HCT116 (cell line): ENCODE measurements around the gene RANBP10. TPM values are rescaled to one million over a fixed set of nuclear protein-coding genes. Genes with fewer than 3 reads are reported as not detected.

ENCODE experiments used
- ATAC-seq: fragments of 200-7000 bp; cut with Tn5 transposase; 2 replicates; pipeline ENCODE4 v1.9.1; 2020; ENCODE audit warnings: mild to moderate bottlenecking, moderate library complexity
- BruUV-seq: library from RNA; stranded (reverse); fragments of 400-500 nt; replicated peaks from 2 replicates; lab custom pipeline; 2021; lab: Mats Ljungman, UMichigan
- CTCF ChIA-PET: fragments of 300-600 bp; sonication (Branson Sonifier 250); formaldehyde crosslinking; loops from one replicate; lab custom pipeline; 2021; ENCODE audit warnings: antibody characterized with exemption; lab: Charles Lee
- POLR2A ChIA-PET: fragments of 300-600, 350-600 bp; sonication (Branson Sonifier 250); formaldehyde crosslinking; loops from one replicate; lab custom pipeline; 2021; ENCODE audit warnings: antibody characterized with exemption; lab: Charles Lee
- RAD21 ChIA-PET, 2 experiments: fragments of 300-600 bp; sonication (Branson Sonifier 250); formaldehyde crosslinking; loops; one replicate each; lab custom pipeline; 2023; ENCODE audit warnings: low total read pairs in 2 of 2; ENCODE audit not compliant: uncharacterized antibody in 2 of 2, unreplicated experiment in 2 of 2, low non-redundant PET in 1 of 2; lab: Charles Lee
- DNase-seq: peaks from one replicate; pipeline ENCODE4 v3.0.0-alpha.2; 2010; ENCODE audit warnings: low read depth, low spot score
- H2AFZ ChIP-seq: fragments of 200-600 bp; shearing (Covaris generic), sonication (generic); 2 replicates; pipeline ENCODE4 v1.6.1; 2017; ENCODE audit warnings: low read depth, mixed run types, mixed read lengths, antibody characterized with exemption, low read length; ENCODE audit not compliant: poor library complexity, severe bottlenecking
- H3K27ac ChIP-seq: 2 replicates; pipeline ENCODE4 v1.5.1; 2012; ENCODE audit warnings: low read depth, low read length
- H3K27me3 ChIP-seq: fragments of 200-600 bp; sonication (generic); 2 replicates; pipeline ENCODE4 v1.6.1; 2016; ENCODE audit warnings: mixed run types, low read length, mixed read lengths; ENCODE audit not compliant: insufficient read depth
- H3K36me3 ChIP-seq, 2 experiments: fragments of 200-500 bp in 1 of 2; fragments of 200-600 bp in 1 of 2; sonication (Bioruptor generic) in 1 of 2; sonication (generic) in 1 of 2; 2 replicates each; pipeline versions ENCODE4 v1.5.1 to v1.6.1; 2014 to 2016; ENCODE audit warnings: low read length in 2 of 2, inconsistent platforms in 1 of 2, mixed read lengths in 1 of 2, mixed run types in 1 of 2; ENCODE audit not compliant: insufficient read depth in 2 of 2, control insufficient read depth in 1 of 2
- H3K4me1 ChIP-seq, 2 experiments: fragments of 200-600 bp in 1 of 2; sonication (generic) in 1 of 2; 2 replicates each; pipeline versions ENCODE4 v1.5.1 to v1.6.1; 2012 to 2017; ENCODE audit warnings: low read length in 2 of 2, inconsistent platforms in 1 of 2, mild to moderate bottlenecking in 1 of 2, mixed read lengths in 1 of 2, mixed run types in 1 of 2, moderate library complexity in 1 of 2; ENCODE audit not compliant: insufficient read depth in 2 of 2, control insufficient read depth in 1 of 2
- H3K4me2 ChIP-seq: fragments of 200-600 bp; sonication (generic); 2 replicates; pipeline ENCODE4 v1.6.1; 2017; ENCODE audit warnings: mixed run types, low read length, mixed read lengths
- H3K4me3 ChIP-seq, 2 experiments: fragments of 200-600 bp in 1 of 2; sonication (generic) in 1 of 2; replicated peaks in 1 of 2; 2 replicates each; pipeline ENCODE4 v1.5.1; 2011 to 2016; ENCODE audit warnings: low read length in 2 of 2, control low read depth in 1 of 2, low read depth in 1 of 2, mild to moderate bottlenecking in 1 of 2, mixed read lengths in 1 of 2, mixed run types in 1 of 2
- H3K79me2 ChIP-seq: fragments of 200-600 bp; sonication (generic); 2 replicates; pipeline ENCODE4 v1.6.1; 2017; ENCODE audit warnings: mild to moderate bottlenecking, mixed run types, low read length, moderate library complexity, mixed read lengths; ENCODE audit not compliant: insufficient read depth
- H3K9ac ChIP-seq: fragments of 200-600 bp; sonication (generic); 2 replicates; pipeline ENCODE4 v1.6.1; 2016; ENCODE audit warnings: low read length, mixed read lengths
- H3K9me2 ChIP-seq: fragments of 200-600 bp; sonication (generic), shearing (Covaris generic); 2 replicates; pipeline ENCODE4 v1.6.1; 2017; ENCODE audit warnings: mixed run types, mild to moderate bottlenecking, moderate library complexity; ENCODE audit not compliant: insufficient read depth
- H3K9me3 ChIP-seq, 2 experiments: fragments of 200-500 bp in 1 of 2; fragments of 200-600 bp in 1 of 2; sonication (Bioruptor generic) in 1 of 2; sonication (generic) in 1 of 2; 2 replicates each; pipeline ENCODE4 v1.6.1; 2014 to 2017; ENCODE audit warnings: low read length in 2 of 2, mixed read lengths in 2 of 2, inconsistent platforms in 1 of 2, low read depth in 1 of 2, mild to moderate bottlenecking in 1 of 2, mixed run types in 1 of 2, moderate library complexity in 1 of 2; ENCODE audit not compliant: control insufficient read depth in 1 of 2, insufficient read depth in 1 of 2
- H4K20me1 ChIP-seq: fragments of 200-600 bp; sonication (generic), shearing (Covaris generic); 2 replicates; pipeline ENCODE4 v1.6.1; 2017; ENCODE audit warnings: mixed run types, mild to moderate bottlenecking, moderate library complexity; ENCODE audit not compliant: insufficient read depth
- CBX3 ChIP-seq: IDR thresholded peaks from 2 replicates; pipeline ENCODE4 v1.6.1; 2012; ENCODE audit warnings: low read depth
- CEBPB ChIP-seq: IDR thresholded peaks from 2 replicates; pipeline ENCODE4 v1.6.1; 2012; ENCODE audit warnings: low read depth
- EGR1 ChIP-seq: IDR thresholded peaks from 2 replicates; pipeline ENCODE4 v1.6.1; 2012; ENCODE audit warnings: low read depth
- ELF1 ChIP-seq: IDR thresholded peaks from 2 replicates; pipeline ENCODE4 v1.6.1; 2012; ENCODE audit warnings: low read depth, borderline replicate concordance
- EZH2phosphoT487 ChIP-seq: fragments of 200-600 bp; IDR thresholded peaks from 2 replicates; pipeline ENCODE4 v1.6.1; 2018; ENCODE audit warnings: antibody characterized with exemption, borderline replicate concordance
- FOSL1 ChIP-seq: IDR thresholded peaks from 2 replicates; pipeline ENCODE4 v1.6.1; 2012; ENCODE audit warnings: low read depth
- JUND ChIP-seq: IDR thresholded peaks from 2 replicates; pipeline ENCODE4 v1.6.1; 2012
- POLR2AphosphoS5 ChIP-seq: IDR thresholded peaks from 2 replicates; pipeline ENCODE4 v1.6.1; 2011; ENCODE audit warnings: mild to moderate bottlenecking, low read depth, low read length, moderate library complexity
- RAD21 ChIP-seq: IDR thresholded peaks from 2 replicates; pipeline ENCODE4 v1.6.1; 2012; ENCODE audit warnings: low read depth, mild to moderate bottlenecking
- SIN3A ChIP-seq: IDR thresholded peaks from 2 replicates; pipeline ENCODE4 v1.6.1; 2012; ENCODE audit warnings: low read depth
- SP1 ChIP-seq: IDR thresholded peaks from 2 replicates; pipeline ENCODE4 v1.6.1; 2012; ENCODE audit warnings: low read depth
- SRF ChIP-seq: IDR thresholded peaks from 2 replicates; pipeline ENCODE4 v1.6.1; 2012; ENCODE audit warnings: low read depth
- TCF7L2 ChIP-seq: IDR thresholded peaks from 2 replicates; pipeline ENCODE4 v1.7.0; 2011; ENCODE audit warnings: borderline replicate concordance, inconsistent platforms; ENCODE audit not compliant: insufficient read depth, insufficient read length; ENCODE audit errors: extremely low read depth
- YY1 ChIP-seq: IDR thresholded peaks from 2 replicates; pipeline ENCODE4 v1.6.1; 2011; ENCODE audit warnings: low read length, low read depth, moderate library complexity, mild to moderate bottlenecking; ENCODE audit not compliant: insufficient replicate concordance; ENCODE audit errors: extremely low read depth
- ZFX ChIP-seq: fragments of 450-650 bp; IDR thresholded peaks from 2 replicates; pipeline ENCODE4 v1.6.1; 2017
- ZNF274 ChIP-seq: fragments of 200-500 bp; sonication (Bioruptor generic); IDR thresholded peaks from 2 replicates; pipeline ENCODE4 v1.6.1; 2014; ENCODE audit warnings: mild to moderate bottlenecking, low read depth, low read length, inconsistent platforms
- intact Hi-C: fragments of 100-400 bp; cut with micrococcal nuclease; formaldehyde crosslinking; loops from 2 replicates; pipeline ENCODE4 v1.10.0; 2022
- total RNA-seq: library from RNA; stranded (reverse); gene quantifications from one replicate; pipeline ENCODE4 v1.2.1, GENCODE V29; 2021; ENCODE audit not compliant: unreplicated experiment
- TF ChIP-seq, protein P1 (sequence below): IDR thresholded peaks from 2 replicates; pipeline ENCODE4 v1.6.1; 2012; ENCODE audit warnings: low read depth
- TF ChIP-seq, protein P2 (sequence below): IDR thresholded peaks from 2 replicates; pipeline ENCODE4 v1.6.1; 2011; ENCODE audit warnings: mild to moderate bottlenecking, low read length, moderate library complexity; ENCODE audit not compliant: insufficient replicate concordance; ENCODE audit errors: extremely low read depth
- TF ChIP-seq, protein P3 (sequence below): IDR thresholded peaks from 2 replicates; pipeline ENCODE4 v1.6.1; 2012

Gene RANBP10
- total RNA-seq, 1 experiment from 2014 or later, result 16.9 TPM

DNA sequence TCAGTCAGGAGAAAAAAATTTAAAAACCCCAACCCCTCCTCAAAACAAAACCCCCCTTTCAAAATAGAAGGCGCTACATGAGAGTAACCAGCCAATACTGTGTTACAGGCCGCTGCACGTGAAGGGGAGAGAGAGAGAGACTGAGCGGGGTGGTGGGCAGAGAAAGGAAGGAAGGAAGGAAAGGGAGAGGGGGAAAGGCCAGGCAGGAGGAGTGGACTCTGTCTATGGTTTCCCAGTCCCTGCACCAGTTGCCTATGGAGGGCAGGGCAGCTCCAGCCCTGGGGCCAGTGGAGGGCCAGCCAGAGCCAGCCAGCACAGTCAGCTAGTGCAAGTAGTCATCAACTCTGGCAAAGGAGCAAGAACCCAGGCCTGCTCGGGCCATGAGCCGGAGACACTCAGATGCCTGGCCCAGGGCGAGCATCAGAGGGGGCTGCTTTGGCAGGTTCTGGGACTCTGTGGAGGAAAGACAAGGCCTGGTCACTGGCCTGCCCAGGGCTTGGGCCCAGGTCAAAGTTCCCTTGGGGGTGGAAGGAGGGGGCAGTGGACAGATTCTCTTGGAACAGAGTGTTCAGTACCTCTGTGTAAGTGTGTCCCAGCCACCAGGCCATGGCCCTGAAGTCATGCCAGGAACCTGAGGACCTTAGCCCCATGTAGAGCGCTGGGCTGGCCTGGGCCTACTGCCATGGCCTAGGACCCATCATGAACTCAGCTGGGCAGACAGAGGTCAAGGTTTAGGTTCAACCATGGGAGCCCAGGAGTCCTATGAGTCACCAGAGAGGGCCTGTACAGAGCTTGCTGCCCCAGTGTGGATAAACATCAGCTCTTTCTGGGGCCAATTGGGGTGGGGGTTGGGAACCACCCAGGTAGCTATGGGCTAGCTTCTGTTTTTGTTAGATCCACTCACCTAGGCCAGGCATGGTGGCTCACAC is 80.0 kb downstream of the RANBP10 start:
- CTCF ChIA-PET, result no interaction called here
- Histone ChIP-seq H3K9me3 (no peaks in the 10 kb centered on the region), H3K9me2 (no peaks in the 10 kb centered on the region), H3K9ac (no peak overlapping the region), H3K27me3 (no peaks in the 10 kb centered on the region), H3K4me3 (no peak overlapping the region), H3K36me3 (peaks cover 4 to 5% of the 10 kb centered on the region in 2 experiments; a peak in 3 of 4 replicates), H3K4me1 (no peaks in the 10 kb centered on the region), H3K79me2 (no peaks in the 10 kb centered on the region), H4K20me1 (no peaks in the 10 kb centered on the region), H2AFZ (no peak overlapping the region), H3K27ac (no peak overlapping the region), H3K4me2 (no peak overlapping the region)
- RAD21 ChIA-PET, result no interaction called here
- POLR2A ChIA-PET, result no interaction called here
- BruUV-seq, result no TSS peak
- intact Hi-C loops, result no loop called here
- no peak for TF ChIP-seq RAD21
- TF ChIP-seq SRF, result no peak
- TF ChIP-seq YY1, result no peak
- TF ChIP-seq SP1, result no peak
- TF ChIP-seq, protein P1, sequence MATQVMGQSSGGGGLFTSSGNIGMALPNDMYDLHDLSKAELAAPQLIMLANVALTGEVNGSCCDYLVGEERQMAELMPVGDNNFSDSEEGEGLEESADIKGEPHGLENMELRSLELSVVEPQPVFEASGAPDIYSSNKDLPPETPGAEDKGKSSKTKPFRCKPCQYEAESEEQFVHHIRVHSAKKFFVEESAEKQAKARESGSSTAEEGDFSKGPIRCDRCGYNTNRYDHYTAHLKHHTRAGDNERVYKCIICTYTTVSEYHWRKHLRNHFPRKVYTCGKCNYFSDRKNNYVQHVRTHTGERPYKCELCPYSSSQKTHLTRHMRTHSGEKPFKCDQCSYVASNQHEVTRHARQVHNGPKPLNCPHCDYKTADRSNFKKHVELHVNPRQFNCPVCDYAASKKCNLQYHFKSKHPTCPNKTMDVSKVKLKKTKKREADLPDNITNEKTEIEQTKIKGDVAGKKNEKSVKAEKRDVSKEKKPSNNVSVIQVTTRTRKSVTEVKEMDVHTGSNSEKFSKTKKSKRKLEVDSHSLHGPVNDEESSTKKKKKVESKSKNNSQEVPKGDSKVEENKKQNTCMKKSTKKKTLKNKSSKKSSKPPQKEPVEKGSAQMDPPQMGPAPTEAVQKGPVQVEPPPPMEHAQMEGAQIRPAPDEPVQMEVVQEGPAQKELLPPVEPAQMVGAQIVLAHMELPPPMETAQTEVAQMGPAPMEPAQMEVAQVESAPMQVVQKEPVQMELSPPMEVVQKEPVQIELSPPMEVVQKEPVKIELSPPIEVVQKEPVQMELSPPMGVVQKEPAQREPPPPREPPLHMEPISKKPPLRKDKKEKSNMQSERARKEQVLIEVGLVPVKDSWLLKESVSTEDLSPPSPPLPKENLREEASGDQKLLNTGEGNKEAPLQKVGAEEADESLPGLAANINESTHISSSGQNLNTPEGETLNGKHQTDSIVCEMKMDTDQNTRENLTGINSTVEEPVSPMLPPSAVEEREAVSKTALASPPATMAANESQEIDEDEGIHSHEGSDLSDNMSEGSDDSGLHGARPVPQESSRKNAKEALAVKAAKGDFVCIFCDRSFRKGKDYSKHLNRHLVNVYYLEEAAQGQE, result no peak
- no peak for TF ChIP-seq POLR2AphosphoS5
- no peak for TF ChIP-seq SIN3A
- TF ChIP-seq FOSL1, result no peak
- no peak for TF ChIP-seq ZFX
- TF ChIP-seq EZH2phosphoT487, result no peak
- no peak for TF ChIP-seq JUND
- TF ChIP-seq CBX3, result no peak
- TF ChIP-seq, protein P2, sequence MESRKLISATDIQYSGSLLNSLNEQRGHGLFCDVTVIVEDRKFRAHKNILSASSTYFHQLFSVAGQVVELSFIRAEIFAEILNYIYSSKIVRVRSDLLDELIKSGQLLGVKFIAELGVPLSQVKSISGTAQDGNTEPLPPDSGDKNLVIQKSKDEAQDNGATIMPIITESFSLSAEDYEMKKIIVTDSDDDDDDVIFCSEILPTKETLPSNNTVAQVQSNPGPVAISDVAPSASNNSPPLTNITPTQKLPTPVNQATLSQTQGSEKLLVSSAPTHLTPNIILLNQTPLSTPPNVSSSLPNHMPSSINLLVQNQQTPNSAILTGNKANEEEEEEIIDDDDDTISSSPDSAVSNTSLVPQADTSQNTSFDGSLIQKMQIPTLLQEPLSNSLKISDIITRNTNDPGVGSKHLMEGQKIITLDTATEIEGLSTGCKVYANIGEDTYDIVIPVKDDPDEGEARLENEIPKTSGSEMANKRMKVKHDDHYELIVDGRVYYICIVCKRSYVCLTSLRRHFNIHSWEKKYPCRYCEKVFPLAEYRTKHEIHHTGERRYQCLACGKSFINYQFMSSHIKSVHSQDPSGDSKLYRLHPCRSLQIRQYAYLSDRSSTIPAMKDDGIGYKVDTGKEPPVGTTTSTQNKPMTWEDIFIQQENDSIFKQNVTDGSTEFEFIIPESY, result no peak
- no peak for TF ChIP-seq TCF7L2
- TF ChIP-seq, protein P3, sequence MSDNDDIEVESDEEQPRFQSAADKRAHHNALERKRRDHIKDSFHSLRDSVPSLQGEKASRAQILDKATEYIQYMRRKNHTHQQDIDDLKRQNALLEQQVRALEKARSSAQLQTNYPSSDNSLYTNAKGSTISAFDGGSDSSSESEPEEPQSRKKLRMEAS, result no peak
- no peak for TF ChIP-seq ELF1
- TF ChIP-seq ZNF274, result no peak
- no peak for TF ChIP-seq EGR1
- TF ChIP-seq CEBPB, result no peak
- DNase-seq, result no peak
- no peak for ATAC-seq
